ENCODE data around the gene GH1.
"Not testable (repeated sequence)": the region's sequence is repeated elsewhere in the genome, so short reads cannot be mapped to it uniquely, and the experiment has no call there.

Gene GH1

DNA sequence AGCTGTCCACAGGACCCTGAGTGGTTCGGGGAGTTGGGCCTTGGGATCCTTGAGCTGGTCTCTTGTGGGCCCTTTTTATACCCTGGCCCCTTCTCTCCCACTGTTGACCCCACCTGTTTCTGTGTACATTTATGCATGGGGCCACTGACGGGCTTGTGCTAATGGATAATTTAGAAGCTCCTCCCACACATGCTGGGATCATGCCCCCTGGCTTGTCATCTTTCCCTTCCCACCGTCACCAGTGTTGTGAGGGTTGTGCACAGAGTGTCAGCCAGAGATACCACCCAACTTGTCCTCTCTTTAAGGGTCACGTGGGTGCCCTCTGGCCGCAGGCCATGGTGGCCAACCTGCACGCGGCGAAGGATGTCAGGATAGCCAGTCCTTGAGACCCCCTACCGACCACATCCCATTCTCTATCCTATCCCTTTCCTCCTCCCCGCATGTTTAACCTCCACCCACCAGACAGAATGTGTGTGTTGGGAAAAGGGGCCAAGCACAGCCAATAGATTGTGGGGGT is at the start of gene GH1:
Gene GH1, minus strand, starts transcription at position 51 of the 517 bp plus-strand sequence. CDS start 63 bp downstream, outside the sequence.
- DNase-seq, result not testable (repeated sequence)

DNA sequence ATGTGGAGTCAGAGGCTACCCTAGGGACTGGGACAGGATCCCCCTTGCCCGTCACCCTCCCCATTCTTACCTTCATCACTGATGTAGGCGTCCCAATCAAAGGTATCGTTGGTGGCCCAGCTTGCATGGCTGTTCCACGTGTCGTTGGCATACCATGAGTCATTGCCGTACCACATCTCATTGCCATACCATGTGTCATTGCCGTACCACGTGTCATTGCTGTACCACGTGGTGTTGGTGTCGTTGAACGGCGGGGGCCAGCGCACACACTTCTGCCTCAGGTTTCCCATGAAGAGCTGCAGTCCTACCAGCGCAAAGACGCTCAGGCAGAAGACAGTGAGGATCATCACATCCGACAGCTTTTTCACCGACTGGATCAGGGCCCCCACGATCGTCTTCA is 49.3 kb upstream of the GH1 start:
- no peak for DNase-seq

DNA sequence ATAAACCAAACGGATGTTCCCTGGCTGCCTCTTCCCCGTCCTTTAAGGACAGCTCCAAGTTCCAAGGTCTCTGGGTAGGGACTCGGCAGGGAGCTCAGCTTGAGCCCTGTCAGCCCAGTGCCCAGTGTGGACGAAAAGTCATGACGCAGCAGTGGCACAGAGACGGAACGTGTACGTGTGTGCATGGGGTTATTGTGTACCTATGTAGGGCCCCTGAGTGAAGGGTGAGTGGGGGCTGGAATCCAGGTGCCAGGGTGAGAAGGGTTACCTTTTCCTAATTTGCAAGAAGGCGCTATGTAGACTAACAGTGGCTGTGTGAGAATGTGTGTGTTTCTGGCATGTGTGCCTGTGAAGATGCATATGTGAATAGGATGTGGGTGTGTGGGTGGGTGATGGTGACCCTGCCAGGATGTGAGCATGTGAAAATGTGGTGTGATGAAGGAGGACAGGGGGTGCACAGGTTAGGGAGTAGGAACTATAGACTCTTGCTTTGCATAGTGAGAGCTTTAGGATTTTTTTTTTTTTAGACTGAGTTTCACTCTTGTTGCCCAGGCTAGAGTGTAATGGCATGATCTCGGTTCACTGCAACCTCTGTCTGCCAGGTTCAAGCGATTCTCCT is 48.1 kb upstream of the GH1 start:
- no peak for DNase-seq

DNA sequence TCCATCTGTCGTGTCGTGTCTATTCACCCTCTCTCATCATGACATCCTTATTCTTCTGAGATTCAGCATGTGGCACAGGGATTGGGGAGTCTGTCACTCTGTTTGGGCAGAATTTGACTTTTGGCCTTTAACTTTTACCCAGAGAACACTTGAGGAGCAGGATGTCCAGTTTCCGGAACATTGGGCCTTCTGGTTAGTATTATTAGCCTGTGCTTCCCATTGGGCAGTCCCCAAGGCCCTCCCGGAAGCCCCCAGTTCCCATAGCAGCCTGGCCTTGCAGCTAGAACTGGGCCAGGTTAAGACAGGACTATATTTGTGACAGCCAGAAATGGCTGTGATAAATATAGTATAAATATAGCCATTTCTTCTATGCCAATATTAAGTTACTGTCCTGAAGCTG is 44.5 kb upstream of the GH1 start:
- no peak for DNase-seq

DNA sequence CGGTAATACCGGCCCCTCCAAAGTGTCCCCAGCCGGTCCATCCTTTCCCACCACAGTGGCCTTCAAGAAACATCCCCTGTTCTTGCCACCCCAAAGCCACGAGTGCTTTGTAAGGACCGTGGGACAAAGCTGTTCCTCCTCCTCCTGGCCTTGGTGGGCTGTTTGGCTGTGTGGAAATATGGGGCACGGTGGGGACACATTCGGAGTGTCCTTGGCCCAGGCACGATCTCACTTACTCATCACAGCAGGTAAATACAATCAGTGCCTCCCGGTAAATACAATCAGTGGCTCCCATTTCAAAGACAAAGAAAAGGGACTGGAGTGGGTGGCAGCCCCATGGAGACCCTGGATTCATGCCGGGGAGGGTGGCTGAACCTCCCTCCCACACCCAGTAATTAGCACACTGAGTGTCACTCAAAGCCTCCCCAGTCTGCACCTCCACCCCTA is 43.7 kb upstream of the GH1 start:
- DNase-seq, result no peak

DNA sequence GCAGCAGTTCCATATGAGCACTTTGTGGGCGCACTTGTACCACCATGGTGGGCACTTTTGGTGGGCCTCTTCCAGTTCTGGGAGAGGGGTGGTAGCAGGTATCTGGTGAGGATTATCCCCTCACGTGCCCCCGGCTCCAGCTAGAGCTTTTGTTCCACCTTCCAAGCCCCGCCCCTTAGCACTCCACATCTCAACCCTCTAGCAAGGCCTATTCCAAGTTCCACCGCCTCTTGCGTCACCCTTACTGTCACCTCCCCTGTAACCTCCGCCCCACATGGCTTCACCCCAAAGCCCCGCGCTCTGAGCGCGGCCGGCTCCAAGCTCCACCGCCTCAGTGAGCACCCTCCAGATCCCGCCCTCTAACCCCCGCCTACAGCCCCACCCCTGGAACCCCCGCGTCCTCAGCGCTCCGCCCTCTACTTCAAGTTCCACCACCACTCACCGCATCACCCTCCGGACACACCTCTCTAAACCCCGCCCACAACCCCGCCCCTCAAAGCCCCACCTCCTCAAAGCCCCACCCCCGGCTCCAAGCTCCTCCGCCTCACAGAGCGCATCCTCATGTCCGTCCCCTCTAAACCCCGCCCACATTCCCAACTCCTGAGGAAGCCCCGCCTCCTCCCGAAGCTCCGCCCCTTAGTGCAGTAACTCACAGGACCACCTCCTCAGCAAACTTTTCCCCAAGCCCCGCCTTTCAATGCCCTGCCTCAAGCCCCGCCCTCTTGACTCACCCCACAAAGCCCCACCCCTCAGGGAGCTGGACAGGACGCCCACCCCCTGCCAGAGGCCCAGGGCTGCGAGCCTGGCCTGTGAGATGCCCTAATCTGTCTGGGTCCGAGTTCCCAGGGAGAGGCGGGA is 42.9 kb upstream of the GH1 start:
- peak; percentile 71 for DNase-seq

DNA sequence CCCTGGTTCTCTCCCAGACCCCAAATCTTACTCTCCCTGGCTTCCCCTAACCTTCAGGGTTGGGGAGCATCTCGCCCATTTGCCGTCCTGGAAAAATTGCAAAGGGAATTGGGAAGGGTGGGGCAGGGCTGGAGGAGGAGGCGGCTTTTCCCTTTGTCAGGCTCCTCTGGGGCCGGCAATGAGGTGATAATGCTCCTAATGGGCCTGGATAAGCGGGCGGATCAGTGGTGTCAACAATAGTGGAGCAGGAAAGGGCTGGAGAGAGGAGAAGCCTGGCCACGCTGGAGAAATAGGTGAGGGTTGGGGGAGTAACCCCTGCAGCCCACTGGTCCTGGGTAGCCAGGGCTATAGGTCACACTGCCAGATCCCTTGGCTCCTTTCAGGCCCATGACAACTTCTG is 41.8 kb upstream of the GH1 start:
- DNase-seq, result no peak

DNA sequence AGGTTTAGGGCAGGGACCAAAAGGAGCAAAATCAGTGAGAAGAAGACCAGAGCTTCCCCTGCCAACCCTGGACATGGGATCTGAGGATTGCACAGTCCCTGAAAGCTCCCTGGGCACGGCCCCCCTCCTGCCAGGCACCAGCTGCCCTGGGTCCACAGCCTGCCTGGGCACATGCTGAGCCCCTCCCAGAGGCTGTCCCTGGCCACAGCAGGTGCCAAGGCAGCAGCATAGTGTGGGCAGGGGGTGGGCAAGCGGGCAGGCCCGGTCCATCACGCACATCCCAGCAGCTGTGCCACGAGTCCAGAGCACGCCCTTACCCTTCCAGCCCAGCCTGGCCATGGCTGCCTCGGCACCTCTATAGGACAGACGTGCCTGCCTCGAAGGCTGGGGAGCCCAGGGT is 41.4 kb upstream of the GH1 start:
- DNase-seq, result no peak

DNA sequence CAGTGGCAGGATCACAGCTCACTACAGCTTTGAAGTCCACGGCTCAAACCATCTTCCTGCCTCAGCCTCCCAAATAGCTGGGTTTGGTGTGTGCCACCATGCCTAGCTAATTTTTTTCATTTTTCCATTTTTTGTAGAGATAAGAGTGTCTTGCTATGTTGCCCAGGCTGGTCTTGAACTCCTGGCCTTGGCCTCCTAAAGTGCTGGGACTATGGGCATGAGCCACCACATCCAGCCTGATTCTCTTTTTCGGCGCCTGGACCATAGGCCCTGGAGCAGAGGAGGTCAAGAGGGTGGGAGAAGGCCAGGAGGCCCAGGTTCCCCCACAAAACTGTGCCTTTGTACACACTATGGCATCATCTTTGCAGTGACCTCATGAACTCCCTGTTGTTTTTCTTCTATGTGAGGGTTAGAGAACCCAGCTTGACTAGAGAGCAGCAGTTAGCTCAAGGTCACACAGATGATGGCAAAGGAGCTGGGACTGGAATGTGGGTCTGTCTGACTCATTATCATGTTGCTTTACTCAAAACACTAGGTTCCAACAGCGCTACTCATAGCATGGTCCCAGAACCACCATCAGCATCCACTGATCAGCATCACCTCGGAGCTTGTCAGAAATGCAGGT is 37.8 kb upstream of the GH1 start:
- no peak for DNase-seq

DNA sequence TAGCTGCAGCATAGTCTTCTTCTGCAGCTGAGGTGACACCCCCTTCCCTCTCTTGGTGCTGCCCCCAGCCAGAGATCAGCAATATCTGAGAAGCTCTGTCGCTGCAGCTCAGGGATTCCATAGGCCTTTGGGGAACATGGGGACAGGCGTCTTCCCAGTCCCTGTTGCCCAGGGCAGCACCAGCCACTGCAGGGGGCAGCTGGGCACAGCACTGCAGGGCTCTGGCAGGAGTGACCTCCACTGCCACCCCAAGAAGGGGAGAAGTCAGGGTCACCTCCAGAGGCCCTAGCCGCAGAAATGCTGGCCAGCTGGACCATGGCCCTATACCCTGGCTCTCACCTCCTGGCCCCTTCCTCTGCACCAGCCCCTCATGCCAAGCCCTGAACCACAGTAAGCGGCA is 37.2 kb upstream of the GH1 start:
- no peak for DNase-seq

DNA sequence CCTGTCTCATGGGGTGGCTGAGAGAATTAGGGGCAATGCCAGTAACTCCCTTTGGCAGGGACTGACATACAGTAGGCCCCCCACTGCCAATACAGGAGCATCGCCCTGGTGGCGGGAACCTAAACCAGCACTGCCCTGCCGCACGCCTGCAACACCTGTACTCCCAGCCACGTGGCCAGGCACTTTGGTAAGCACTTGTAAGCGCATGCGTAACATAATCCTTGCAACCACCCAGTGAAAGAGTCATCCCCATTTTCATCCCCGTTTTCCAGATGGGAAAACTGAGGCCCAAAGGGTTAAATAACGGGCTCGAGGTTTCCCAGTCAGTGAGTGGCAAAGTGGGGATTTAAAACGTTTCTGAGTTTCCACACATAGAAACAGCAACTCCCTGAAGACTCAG is 36.6 kb upstream of the GH1 start:
- DNase-seq, result no peak

DNA sequence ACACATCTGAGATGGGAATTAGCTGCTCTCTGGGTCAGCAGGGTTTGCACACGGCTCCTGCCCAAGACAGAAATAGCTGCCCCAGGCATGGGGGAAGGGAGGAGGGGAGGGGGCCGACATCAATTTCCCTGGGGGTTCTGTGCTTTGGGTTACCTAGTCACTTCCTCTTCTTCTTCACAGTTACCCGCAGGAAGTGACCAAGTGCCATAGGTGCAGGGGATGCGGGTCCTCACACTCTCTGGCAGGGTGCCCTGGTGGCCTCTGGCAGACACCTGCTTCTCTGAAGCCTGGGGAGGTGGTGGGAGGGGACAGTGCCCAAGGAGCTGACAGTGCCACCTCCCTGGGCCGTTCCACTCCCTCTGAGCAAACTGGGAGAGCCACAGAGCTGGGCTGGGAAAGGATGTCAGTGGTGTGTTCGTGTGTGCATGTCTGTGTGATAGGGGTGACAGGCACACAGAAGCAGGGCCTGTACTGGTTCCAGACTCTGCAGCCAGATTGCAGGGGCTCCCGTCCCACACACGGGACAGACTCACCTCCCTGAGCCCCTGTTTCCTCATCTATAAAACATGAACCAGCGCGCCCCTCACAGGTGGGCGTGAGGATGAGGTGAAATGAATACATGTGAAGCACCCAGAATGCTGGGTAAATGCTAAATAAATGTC is 35.9 kb upstream of the GH1 start:
- DNase-seq, result peak; percentile 68

DNA sequence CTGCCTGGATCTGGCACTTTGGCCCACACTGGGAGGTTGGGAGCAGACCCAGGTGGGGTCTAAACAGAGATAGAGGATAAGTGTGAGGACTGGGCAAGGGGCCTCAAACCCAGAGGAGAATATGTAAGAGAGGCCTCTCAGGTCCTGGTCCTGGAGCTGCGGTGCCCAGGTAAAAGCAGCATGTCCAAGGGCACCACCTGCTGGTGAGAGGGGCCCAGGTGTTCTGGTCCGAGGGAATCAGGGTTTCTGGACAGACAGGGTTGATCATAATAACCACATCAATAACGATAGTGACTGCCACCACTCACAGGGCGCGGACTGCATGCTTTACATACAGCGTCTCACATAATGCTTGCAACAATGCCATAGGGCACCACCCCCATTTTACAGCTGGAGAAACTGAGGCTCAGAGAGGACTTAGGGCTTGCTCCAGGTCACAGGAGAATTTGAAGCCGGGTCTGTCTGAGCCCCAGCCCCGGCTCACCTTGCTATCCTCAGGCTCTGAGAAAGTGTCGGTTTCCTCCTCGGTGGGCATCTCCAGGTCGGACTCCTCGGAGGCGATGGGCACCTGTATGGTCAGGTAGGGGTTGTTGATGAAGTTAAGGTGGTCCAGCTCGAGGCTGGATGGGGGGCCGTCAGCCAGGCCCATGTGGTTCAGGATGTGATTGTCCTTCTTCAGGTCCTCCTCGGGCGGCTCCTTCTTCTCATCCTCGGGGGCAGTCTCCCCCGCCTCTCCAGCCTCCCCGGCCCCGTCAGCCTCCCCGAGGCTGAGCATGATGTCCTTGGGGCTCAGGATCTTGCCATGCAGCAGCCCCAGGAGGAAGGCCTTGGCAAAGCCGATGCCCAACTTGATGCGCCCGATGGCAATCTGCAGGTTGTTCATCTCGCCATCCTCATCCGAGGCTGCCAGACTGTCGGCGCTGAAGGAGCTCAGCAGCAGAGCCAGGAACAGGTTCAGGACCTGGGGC is 32.6 kb upstream of the GH1 start:
- DNase-seq, result peak; percentile 56

DNA sequence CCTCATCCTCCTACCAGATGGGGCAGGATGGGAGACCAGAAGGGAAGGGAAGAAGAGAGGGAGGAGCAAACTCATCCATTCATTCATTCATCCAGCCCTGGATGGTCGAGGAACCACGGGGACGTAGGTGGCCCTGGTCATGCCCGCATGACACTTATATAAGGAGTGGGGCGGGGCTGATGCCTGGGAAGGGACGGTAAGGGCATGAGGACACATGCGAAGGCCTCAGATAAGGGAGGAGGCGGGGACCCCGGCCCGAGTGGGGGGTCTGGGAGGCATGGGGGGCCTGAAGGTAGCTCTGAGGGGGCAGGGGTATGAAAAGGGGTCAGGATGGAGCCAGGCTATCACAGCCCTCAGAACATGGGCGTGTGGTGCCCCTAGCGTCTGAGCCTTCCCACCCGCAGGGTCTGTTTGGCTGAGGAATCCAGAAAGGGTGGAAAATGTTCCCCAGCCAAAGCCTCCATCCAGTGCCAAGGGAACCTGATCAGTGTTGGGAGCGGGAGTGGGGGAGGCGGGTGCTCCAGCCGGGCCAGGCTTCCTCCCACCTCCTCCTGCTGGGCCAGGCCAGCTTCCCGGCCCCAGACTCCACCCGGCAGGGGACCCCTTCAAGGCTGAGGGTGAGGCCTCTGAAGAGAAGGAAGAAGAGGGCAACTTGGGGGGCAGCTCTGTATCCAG is 31.1 kb upstream of the GH1 start:
- no peak for DNase-seq

DNA sequence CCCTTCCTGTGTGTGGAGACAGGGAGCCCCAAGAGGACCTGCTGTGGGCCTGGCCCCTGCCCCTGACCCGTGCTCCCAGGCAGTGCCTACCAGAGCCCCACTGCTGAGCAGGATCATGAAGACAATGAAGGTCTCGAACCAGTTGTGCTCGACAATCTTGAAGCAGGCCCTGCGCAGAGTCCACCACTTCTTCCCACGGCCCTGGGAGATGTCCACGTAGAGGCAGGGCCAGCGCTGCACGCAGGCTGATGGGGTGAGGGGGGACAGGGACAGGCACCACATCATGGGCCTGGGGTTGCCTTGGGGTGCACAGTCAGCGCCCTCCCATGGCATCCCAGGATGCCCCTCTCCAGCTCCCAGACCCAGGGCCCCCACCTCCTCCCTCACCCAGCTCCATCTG is 29.9 kb upstream of the GH1 start:
- no peak for DNase-seq

DNA sequence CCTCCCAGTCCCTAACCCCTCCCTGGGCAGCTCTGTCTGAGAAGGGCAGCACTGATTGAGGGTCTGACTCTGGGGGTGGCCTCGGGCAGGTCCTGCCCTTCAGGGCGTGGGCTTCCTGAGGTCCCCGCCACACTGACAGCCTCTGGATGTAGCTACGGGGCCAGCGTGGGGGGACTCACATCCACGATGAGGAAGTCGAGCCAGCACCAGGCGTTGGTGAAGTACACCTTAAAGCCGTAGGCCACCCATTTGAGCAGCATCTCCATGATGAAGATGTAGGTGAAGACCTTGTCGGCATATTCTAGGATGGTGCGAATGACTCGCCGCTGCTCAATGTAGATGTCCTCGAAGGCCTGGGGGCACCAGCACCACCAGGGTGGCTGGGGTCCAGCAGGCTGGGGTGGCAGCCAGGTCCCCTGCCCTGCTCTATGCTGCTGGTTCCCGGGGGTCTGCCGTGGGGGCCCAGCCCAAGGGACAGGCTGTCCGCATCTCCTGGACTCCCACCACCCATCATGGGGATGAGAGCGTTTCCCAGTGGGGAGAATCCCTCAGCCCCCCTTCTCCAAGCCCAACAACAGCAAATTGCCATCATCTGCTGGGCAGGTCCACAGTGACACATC is 29.2 kb upstream of the GH1 start:
- no peak for DNase-seq

DNA sequence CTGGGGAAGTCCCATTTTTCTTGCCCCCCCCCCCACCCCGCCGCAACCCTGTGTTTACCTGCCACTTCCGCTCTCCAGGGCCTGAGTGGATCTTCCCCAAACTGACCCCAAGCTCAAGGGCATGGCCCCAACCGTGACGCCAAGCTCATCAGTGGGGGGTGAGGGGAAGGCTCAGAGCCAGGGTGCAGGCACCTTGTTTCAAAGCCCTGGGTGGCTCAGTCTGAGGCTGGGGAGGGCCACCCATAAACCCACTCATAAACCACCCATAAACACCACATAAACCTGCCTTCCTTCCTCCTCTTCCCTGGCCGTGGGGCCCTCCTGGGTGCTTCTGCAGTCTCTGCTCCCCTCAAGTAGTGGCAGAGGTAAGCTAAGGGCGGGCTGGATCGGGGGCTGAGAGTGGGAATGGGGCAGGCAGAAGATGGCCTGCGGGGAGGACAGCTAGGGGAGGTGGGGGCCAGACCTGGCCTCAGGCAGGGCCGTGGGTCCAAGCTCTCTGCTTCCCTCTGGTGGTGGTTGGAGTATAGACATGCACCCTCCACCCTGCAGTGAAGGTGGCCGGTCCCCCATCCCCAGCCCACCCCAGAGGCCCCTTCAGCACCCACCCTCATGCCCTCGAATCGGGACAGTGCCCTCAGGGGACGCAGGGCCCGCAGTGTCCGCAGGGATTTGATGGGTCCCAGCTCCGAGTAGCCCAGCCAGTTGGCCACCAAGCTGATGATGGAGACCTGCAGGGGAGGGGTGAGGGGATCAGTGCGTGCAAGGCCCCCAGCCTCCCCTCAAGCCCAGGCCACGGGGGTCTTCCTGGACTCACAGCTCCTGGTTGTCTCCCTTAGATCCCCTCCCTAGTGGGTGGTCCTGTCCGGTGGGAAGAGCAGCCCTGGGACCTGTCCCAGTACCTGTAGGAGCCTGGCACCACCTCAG is 28.1 kb upstream of the GH1 start:
- peak; percentile 63 for DNase-seq

DNA sequence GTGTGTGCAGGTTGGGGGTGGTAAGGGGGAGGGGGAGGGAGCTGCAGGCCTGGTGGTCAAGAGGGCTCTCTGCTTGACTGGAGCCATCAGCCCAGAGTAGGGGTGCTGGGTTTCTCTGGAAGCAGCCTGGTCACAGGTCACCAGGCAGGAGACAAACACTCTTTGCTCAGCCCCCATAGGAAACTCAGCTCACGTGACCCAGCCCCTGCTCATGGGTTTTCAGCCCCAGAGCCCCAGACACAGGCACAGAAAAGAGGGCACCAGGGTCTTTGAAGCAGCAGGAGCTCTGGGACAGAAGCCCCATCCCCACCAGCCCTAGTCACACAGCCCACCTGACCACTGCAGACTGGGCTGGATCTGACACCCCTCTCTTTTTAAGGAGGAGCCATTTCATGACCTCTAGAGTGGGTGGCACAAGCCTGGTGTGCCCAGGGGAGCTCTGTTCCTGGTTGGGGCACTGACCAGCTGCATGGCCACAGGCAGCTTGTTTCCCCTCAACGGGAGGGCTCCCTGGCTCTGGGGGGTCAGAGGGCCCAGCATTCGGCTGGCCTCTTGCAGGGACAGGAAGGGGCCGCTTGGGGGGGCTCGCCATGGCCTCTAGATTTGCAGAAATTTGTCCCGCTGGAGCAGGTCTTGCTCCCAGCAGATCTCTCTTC is 27.3 kb upstream of the GH1 start:
- DNase-seq, result peak; percentile 21

Data from CD4-positive, alpha-beta T cell treated with Interleukin-15 for 1 hour (primary cell).